ENCODE results near the gene P4HA2.

P4HA2 gene

GRCh38 chr5:132215329-132215728, 12.3 kb downstream of the P4HA2 start:
- peak; percentile 96 for DNase-seq (ENCODE audit: low read depth)
- H3K4me3 ChIP-seq (ENCODE audit: low read length) = no peak overlapping the region
- TF ChIP-seq CTCF (conservative IDR thresholded peaks at IDR 0.05; ENCODE audit: low read depth, low read length) = no peak

- H3K4me3 ChIP-seq (ENCODE audit: low read length) = no peak overlapping the region
- no peak for DNase-seq (ENCODE audit: low read depth)
- no peak for TF ChIP-seq CTCF (conservative IDR thresholded peaks at IDR 0.05; ENCODE audit: low read depth, low read length)
These were observed 13.2 kb downstream of the P4HA2 start for GRCh38 chr5:132214491-132214890.

DNA sequence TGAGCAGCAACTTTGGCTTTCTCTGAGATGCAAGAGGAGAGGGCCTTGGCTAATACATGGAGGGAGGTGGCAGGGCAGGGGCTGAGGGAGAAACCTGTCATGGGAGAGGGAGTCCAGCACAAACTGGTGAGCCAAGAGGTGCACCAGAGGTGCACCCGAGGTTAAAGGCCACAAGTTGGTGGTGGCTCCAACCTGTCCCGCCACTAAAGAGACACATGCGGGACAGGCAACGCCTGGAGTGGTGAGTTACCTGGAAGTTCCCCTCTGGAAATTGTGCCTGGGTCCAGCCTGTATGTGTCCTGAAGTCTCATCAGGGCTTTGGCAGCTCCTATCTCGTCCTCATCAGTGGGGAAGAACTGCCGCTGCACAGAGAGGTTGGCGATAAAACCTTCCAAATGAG, 14.0 kb downstream of the P4HA2 start:
- H3K4me3 ChIP-seq (ENCODE audit: low read length) = no peak overlapping the region
- DNase-seq (ENCODE audit: low read depth) = no peak
- TF ChIP-seq CTCF (conservative IDR thresholded peaks at IDR 0.05; ENCODE audit: low read depth, low read length) = no peak

DNA sequence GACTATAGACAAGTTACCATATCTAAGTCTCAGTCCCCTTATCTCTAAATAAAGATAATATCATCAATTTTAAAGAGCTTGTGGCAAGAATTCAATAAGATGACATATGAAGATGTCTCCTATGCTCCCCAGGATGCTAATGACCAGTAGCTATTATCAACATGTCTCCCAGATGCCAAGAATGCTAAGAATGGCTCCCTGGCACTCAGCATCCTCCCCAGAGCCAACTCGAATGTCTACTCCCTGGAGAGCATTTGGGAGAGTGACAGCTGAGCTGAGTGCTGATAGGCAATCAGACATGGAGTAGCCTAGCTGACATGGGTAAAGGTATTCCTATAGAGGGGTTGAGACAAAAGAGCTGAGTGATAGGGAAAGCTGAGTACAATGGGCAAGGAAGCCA, 15.9 kb downstream of the P4HA2 start:
- DNase-seq (ENCODE audit: low read depth) = no peak
- no peak for TF ChIP-seq CTCF (conservative IDR thresholded peaks at IDR 0.05; ENCODE audit: low read depth, low read length)

GRCh38 chr5:132210944-132211343, 16.7 kb downstream of the P4HA2 start:
- DNase-seq (ENCODE audit: low read depth) = no peak
- no peak for TF ChIP-seq CTCF (conservative IDR thresholded peaks at IDR 0.05; ENCODE audit: low read depth, low read length)
- no peak overlapping the region for H3K4me3 ChIP-seq (ENCODE audit: low read length)

More for the DNA sequence above, 15.9 kb downstream of the P4HA2 start:
- H3K4me3 ChIP-seq (ENCODE audit: low read length) = no peak overlapping the region

GRCh38 chr5:132209901-132210545, 17.6 kb downstream of the P4HA2 start:
- no peak overlapping the region for H3K4me3 ChIP-seq (ENCODE audit: low read length)
- DNase-seq (ENCODE audit: low read depth) = no peak
- TF ChIP-seq CTCF (conservative IDR thresholded peaks at IDR 0.05; ENCODE audit: low read depth, low read length) = no peak

DNA sequence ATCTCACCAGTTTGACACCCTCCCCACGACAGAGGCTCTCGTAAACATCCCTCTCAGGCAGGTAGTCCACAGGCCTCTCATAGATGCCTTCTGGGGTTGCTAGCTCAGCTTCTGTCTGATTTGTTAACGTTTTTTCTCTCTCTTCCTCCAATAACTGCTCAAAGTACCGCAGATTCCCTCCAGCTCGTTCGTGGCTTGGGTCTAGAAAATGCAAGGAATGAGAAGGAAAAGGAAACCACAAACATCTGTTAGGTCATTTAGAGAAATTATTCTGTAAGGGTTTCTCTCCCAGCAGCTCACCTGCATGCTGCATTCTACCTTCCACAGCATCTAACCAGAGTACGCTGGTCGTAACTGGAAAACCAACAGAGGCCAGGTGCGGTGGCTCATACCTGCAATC, 18.5 kb downstream of the P4HA2 start:
- no peak overlapping the region for H3K4me3 ChIP-seq (ENCODE audit: low read length)
- no peak for DNase-seq (ENCODE audit: low read depth)
- no peak for TF ChIP-seq CTCF (conservative IDR thresholded peaks at IDR 0.05; ENCODE audit: low read depth, low read length)

Measured in retinal pigment epithelial cell (primary cell).